Lower leg skin (tissue), 4 donors: ENCODE data around the gene KCNIP2. TPM values are rescaled to one million over a fixed set of nuclear protein-coding genes. Genes with fewer than 3 reads are reported as not detected.

ENCODE experiments used
- DNase-seq, 2 donors: peaks; one replicate each; pipeline ENCODE4 v3.0.0-alpha.2; 2019; ENCODE audit warnings: low spot score in 2 of 2
- H3K4me3 ChIP-seq: fragments of 200-600 bp; sonication (generic); 2 replicates; pipeline ENCODE4 v1.5.1; 2017; ENCODE audit warnings: mild to moderate bottlenecking, low read depth; ENCODE audit not compliant: poor library complexity, severe bottlenecking
- POLR2A ChIP-seq, 2 donors: fragments of 450-650 bp; IDR thresholded peaks; one replicate each; pipeline ENCODE4 v1.6.1; 2016 to 2017; ENCODE audit warnings: antibody characterized with exemption in 2 of 2, mild to moderate bottlenecking in 1 of 2, moderate library complexity in 1 of 2
- WGBS, 2 donors: methylation state at CpG; one replicate each; pipeline ENCODE4 v1.1.5; 2018; 5-methylcytosine and 5-hydroxymethylcytosine counted together
- intact Hi-C: fragments of 100-400 bp; cut with DNase I; formaldehyde crosslinking; loops from one replicate; pipeline ENCODE4 v1.15.0; 2023; ENCODE audit warnings: low total_unique reads
- total RNA-seq, 4 donors: library from RNA; depleted of rRNA; stranded (reverse); fragments of >200 nt; gene quantifications; one replicate each; pipeline ENCODE4 v1.1.0, GENCODE V29; 2016
- TF ChIP-seq, protein P1 (sequence below), 3 donors: fragments of 450-650 bp; IDR thresholded peaks; one replicate each; pipeline ENCODE4 v1.5.1; 2016; ENCODE audit warnings: antibody characterized with exemption in 3 of 3, mild to moderate bottlenecking in 3 of 3, moderate library complexity in 2 of 3

KCNIP2 gene
- total RNA-seq, 4 donors from 2014 or later: 1.7 to 5.2 (median 3.1) TPM

DNA sequence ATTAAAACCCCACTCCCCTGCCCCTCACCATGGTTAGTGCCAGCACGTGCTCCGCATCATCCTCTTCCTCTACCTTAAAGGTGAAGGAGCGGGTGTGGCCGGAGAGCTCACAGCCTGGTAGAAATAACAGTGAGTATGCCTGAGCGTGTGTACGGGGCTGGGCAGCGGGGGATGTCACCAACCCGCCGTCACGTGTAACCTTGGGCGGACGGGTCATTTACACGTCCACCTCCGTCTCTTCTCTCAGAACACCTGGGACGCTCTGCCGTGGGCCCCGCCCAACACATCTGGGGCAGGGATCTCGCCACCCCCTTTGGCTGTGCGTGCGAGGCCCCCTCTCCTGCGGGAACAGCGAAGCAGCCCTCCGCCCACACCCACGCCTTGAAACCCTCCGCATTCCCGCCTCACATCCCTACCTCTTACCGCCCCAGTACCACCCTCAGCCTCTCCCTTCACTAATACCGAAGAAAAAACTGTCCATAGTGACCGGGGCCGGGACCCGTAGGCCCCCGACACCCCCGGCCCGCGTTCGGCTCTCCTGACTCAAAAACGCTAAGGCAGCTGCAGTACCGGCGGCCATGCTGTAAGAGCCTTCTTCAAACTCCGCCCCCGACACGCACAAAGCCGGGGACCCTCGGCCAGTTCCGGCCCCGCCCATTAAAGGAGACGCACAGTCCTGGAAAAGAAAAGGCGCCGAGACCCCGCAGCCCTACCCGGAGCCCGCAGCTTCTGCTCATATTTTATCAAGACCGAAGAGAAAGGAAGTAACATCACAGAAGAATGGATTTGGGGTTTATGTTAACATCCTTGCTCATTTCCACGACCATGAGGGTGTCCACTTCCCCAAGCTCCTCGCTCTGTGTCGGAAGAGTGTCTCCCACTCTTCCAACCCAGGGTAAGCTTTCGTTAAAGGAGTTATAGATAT is 60.5 kb downstream of the KCNIP2 start, which contains the start of gene NPM3:
TSS of gene NPM3 (minus strand) at position 636 of the 925 bp plus-strand sequence. CDS start at position 580, 56 bp downstream.
- no peak for TF ChIP-seq POLR2A (IDR thresholded peaks at IDR 0.05)
- TF ChIP-seq, protein P1, sequence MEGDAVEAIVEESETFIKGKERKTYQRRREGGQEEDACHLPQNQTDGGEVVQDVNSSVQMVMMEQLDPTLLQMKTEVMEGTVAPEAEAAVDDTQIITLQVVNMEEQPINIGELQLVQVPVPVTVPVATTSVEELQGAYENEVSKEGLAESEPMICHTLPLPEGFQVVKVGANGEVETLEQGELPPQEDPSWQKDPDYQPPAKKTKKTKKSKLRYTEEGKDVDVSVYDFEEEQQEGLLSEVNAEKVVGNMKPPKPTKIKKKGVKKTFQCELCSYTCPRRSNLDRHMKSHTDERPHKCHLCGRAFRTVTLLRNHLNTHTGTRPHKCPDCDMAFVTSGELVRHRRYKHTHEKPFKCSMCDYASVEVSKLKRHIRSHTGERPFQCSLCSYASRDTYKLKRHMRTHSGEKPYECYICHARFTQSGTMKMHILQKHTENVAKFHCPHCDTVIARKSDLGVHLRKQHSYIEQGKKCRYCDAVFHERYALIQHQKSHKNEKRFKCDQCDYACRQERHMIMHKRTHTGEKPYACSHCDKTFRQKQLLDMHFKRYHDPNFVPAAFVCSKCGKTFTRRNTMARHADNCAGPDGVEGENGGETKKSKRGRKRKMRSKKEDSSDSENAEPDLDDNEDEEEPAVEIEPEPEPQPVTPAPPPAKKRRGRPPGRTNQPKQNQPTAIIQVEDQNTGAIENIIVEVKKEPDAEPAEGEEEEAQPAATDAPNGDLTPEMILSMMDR (IDR thresholded peaks at IDR 0.05): no peak
- WGBS, 2 donors: 1% methylated on average over 56 to 57 of the region's 57 CpGs
- H3K4me3 ChIP-seq: peak within 1 kb of the TSS; percentile 31
- intact Hi-C loops: loop anchor here (5.0 kb wide), 1 partner anchor 181 kb away; no protein-coding TSS in a partner anchor
- peak; percentile 81 to 95 for DNase-seq

DNA sequence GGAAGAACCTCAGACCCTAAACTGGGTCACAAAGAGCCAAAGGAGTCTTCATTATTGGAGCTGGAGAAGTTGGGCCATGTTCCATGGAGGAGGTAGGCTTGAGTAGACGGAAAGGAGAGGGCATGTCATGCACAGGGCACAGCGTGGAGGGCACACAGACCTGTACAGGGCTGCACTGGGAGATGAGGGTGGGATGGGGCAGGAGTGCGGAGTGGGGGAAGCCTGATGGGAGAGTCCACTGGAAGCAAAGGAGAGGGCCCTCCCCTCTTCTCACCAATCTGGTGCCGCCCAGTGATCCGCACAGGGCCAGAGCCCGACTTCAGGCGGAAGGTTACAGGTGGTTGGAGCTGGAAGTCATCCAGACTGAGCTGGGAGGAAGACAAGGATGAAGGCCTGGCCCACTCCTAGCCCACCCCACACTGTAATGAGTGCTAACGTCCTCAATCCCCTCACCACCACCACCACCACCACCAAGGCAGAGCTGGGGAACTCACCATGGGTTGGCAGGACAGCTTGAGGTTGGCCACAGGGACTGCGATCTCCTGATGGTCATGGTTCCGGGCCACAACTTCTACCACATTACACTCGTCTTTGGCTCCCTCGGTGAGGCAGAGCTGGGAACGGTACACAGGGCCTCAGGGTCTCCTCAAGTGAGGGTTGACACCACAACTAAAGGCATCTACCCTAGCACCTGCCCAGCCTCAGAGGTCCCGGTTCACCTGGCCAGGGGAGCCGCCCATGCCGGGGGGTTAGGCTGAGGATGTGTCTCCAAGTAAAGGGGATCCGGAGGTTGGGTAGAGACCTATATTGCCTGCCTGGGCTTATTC is 61.4 kb downstream of the KCNIP2 start:
- TF ChIP-seq, protein P1 (IDR thresholded peaks at IDR 0.05): no peak
- TF ChIP-seq POLR2A (IDR thresholded peaks at IDR 0.05): no peak
- WGBS, 2 donors: 57% methylated on average over 17 of the region's 17 CpGs
- intact Hi-C loops: loop anchor here (5.0 kb wide), 1 partner anchor 180 kb away; no protein-coding TSS in a partner anchor
- H3K4me3 ChIP-seq: no peak overlapping the region
- peak in 1 of 2 donors; percentile 84 for DNase-seq

DNA sequence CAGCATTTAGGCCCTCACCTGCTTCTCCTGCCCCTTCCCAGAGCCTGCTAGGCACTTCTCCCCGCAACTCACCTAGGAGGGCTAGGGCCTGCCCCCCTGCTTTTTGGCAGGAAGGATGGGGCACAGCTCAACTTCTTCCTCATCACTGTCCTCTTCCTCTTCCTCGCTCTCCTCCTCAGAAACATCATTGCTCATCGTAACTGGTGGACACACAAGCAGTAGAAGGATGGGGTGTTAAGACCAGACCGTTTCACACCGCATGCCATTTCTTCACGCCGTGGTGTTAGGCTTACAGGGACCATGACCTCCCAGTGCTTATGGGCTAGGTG is 62.0 kb downstream of the KCNIP2 start:
- no peak for DNase-seq
- intact Hi-C loops: loop anchor here (5.0 kb wide), 1 partner anchor 179 kb away; no protein-coding TSS in a partner anchor
- WGBS, 2 donors: 82 to 89% methylated on average over 7 of the region's 7 CpGs
- no peak for TF ChIP-seq POLR2A (IDR thresholded peaks at IDR 0.05)
- TF ChIP-seq, protein P1 (IDR thresholded peaks at IDR 0.05): no peak
- H3K4me3 ChIP-seq: no peak overlapping the region

DNA sequence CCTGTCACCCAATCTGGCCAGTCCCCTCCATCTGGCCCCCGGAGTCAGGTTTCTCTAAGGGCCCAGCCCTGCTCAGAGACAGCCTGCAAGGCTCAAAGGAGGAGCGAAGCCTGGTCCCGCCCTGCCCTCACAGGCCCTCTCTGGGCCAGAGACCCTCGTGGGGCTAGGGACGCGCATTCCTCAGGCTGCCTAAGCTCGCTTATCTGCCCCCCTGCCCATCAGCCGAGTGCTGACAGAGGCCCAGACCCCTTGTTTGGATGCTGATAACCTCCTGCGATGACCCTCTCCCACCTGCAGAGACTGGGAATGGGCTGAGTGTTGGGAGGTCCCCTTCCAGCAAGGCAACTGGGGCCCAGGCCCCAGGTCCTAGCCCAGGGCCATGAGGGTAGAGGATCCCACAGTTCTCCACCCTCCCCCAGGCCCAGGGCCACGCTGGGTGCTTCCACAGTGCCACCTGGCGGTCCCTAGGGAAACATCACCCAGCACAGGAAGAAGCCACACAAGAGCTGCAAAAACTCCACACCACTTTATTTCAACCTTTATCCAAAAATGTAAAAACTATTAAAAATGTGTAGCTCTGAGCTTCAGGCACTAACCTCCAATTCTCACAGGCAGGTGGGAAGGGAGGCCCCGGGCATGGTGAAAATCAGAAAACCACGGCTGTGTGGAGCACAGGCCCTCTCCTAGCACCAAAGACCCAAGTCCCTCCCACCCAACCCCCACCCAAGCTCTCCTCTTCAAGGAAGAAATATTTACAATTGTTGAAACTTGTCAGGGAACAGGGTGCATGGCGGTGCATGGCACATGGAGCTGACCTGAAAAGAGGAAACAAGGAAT is 62.6 kb downstream of the KCNIP2 start:
- WGBS, 2 donors: 49 to 54% methylated on average over 14 of the region's 14 CpGs
- intact Hi-C loops: loop anchor here (5.0 kb wide), 1 partner anchor 179 kb away; no protein-coding TSS in a partner anchor
- H3K4me3 ChIP-seq: no peak overlapping the region
- TF ChIP-seq, protein P1 (IDR thresholded peaks at IDR 0.05): peak in 1 of 3 donors; percentile 48
- TF ChIP-seq POLR2A (IDR thresholded peaks at IDR 0.05): no peak
- peak in 1 of 2 donors; percentile 90 for DNase-seq
